ENCODE data around the gene NT5DC1. TPM values are rescaled to one million over a fixed set of nuclear protein-coding genes. Genes with fewer than 3 reads are reported as not detected.

The NT5DC1 gene
- total and polyA plus RNA-seq, 2 donors (not counting 1 experiment from before 2014, with no cell fraction given): 26.4 to 54.8 TPM

- no CpG with 5 or more reads among the region's 1 CpG for WGBS (ENCODE audit: insufficient coverage)
- no peaks in the 10 kb centered on the region for H3K4me1 ChIP-seq (ENCODE audit: control insufficient read depth in 2 of 2, insufficient read depth in 2 of 2, low read length in 2 of 2)
- no peak overlapping the region for H3K27ac ChIP-seq (ENCODE audit: low read length in 2 of 2)
- DNase-seq (no peak), ATAC-seq (ENCODE audit: low read depth) (no peak)
- H2AFZ ChIP-seq (ENCODE audit: insufficient read depth, low read depth, low read length, poor library complexity, severe bottlenecking): no peak overlapping the region
- H3K9ac ChIP-seq (ENCODE audit: low read length): no peak overlapping the region
- ChIA-PET POLR2A (no interaction called here), CTCF (interaction anchor here (0.7 kb wide), 1 partner anchor 321 kb away, joined by 3 read pairs; no protein-coding TSS in a partner anchor)
- no peaks in the 10 kb centered on the region for H3K79me2 ChIP-seq (ENCODE audit: control insufficient read depth, insufficient read depth, low read length)
- H3K4me2 ChIP-seq (replicated peaks; ENCODE audit: low read depth, low read length, poor library complexity, severe bottlenecking): no peak overlapping the region
- H3K27ac Mint-ChIP-seq: no peak overlapping the region
- H3K9me3 Mint-ChIP-seq (ENCODE audit: insufficient read depth): no peaks in the 10 kb centered on the region
- no peak overlapping the region for H3K4me3 ChIP-seq (ENCODE audit: control extremely low read depth in 1 of 5, extremely low read depth in 1 of 5, insufficient read depth in 1 of 5, low read depth in 2 of 5, low read length in 4 of 5)
- no peaks in the 10 kb centered on the region for H4K20me1 ChIP-seq (ENCODE audit: control insufficient read depth, insufficient read depth, low read length, poor library complexity, severe bottlenecking)
- intact Hi-C loops (cut with micrococcal nuclease): no loop called here
- TF ChIP-seq CTCF (IDR thresholded peaks at IDR 0.05) (no peak), EZH2 (IDR thresholded peaks at IDR 0.05; ENCODE audit: borderline replicate concordance, insufficient read depth, low read depth, low read length, poor library complexity, severe bottlenecking) (no peak)
- H3K36me3 ChIP-seq (replicated peaks in 1 of 2; ENCODE audit: control extremely low read depth in 1 of 2, control insufficient read depth in 1 of 2, extremely low read depth in 1 of 2, insufficient read depth in 2 of 2, low read length in 1 of 2): peaks cover 1 to 27% of the 10 kb centered on the region in 2 experiments
- H3K27me3 ChIP-seq (replicated peaks in 1 of 4; ENCODE audit: control extremely low read depth in 1 of 4, control insufficient read depth in 3 of 4, insufficient read depth in 4 of 4, low read length in 3 of 4): no peaks in the 10 kb centered on the region
- no peaks in the 10 kb centered on the region for H3K9me3 ChIP-seq (ENCODE audit: control extremely low read depth in 1 of 3, control insufficient read depth in 2 of 3, insufficient read depth in 1 of 3, low read length in 2 of 3)
- H3K4me1 Mint-ChIP-seq: no peaks in the 10 kb centered on the region
- H3K4me3 Mint-ChIP-seq: no peak overlapping the region
- H3K27me3 Mint-ChIP-seq: no peaks in the 10 kb centered on the region
These were observed 139.2 kb downstream of the NT5DC1 start for GRCh38 chr6:116239856-116240255.

- peaks cover 0 to 5% of the 10 kb centered on the region in 2 experiments for H3K36me3 ChIP-seq (replicated peaks in 1 of 2; ENCODE audit: control extremely low read depth in 1 of 2, control insufficient read depth in 1 of 2, extremely low read depth in 1 of 2, insufficient read depth in 2 of 2, low read length in 1 of 2)
- H3K4me3 ChIP-seq (ENCODE audit: control extremely low read depth in 1 of 5, extremely low read depth in 1 of 5, insufficient read depth in 1 of 5, low read depth in 2 of 5, low read length in 4 of 5): no peak overlapping the region
- ChIA-PET CTCF (no interaction called here), POLR2A (no interaction called here)
- no peaks in the 10 kb centered on the region for H3K27me3 ChIP-seq (replicated peaks in 1 of 4; ENCODE audit: control extremely low read depth in 1 of 4, control insufficient read depth in 3 of 4, insufficient read depth in 4 of 4, low read length in 3 of 4)
- H3K4me3 Mint-ChIP-seq: no peak overlapping the region
- no peak overlapping the region for H3K9ac ChIP-seq (ENCODE audit: low read length)
- peaks cover 11% of the 10 kb centered on the region for H3K4me1 Mint-ChIP-seq
- 100% methylated on average over 3 of the region's 4 CpGs for WGBS (ENCODE audit: insufficient coverage)
- H3K9me3 Mint-ChIP-seq (ENCODE audit: insufficient read depth): no peaks in the 10 kb centered on the region
- intact Hi-C loops (cut with micrococcal nuclease): no loop called here
- H3K4me1 ChIP-seq (ENCODE audit: control insufficient read depth in 2 of 2, insufficient read depth in 2 of 2, low read length in 2 of 2): no peaks in the 10 kb centered on the region
- TF ChIP-seq CTCF (IDR thresholded peaks at IDR 0.05): no peak
- no peak for TF ChIP-seq EZH2 (IDR thresholded peaks at IDR 0.05; ENCODE audit: borderline replicate concordance, insufficient read depth, low read depth, low read length, poor library complexity, severe bottlenecking)
- no peak overlapping the region for H2AFZ ChIP-seq (ENCODE audit: insufficient read depth, low read depth, low read length, poor library complexity, severe bottlenecking)
- no peak overlapping the region for H3K4me2 ChIP-seq (replicated peaks; ENCODE audit: low read depth, low read length, poor library complexity, severe bottlenecking)
- H3K27me3 Mint-ChIP-seq: no peaks in the 10 kb centered on the region
- no peaks in the 10 kb centered on the region for H4K20me1 ChIP-seq (ENCODE audit: control insufficient read depth, insufficient read depth, low read length, poor library complexity, severe bottlenecking)
- ATAC-seq (ENCODE audit: low read depth) (no peak), DNase-seq (no peak)
- H3K27ac Mint-ChIP-seq: no peak overlapping the region
- no peak overlapping the region for H3K27ac ChIP-seq (ENCODE audit: low read length in 2 of 2)
- no peaks in the 10 kb centered on the region for H3K9me3 ChIP-seq (ENCODE audit: control extremely low read depth in 1 of 3, control insufficient read depth in 2 of 3, insufficient read depth in 1 of 3, low read length in 2 of 3)
- no peaks in the 10 kb centered on the region for H3K79me2 ChIP-seq (ENCODE audit: control insufficient read depth, insufficient read depth, low read length)
These were observed 143.6 kb downstream of the NT5DC1 start for GRCh38 chr6:116244284-116244683.
